Measurements from ENCODE around the gene C1orf21.

C1orf21 gene

DNA sequence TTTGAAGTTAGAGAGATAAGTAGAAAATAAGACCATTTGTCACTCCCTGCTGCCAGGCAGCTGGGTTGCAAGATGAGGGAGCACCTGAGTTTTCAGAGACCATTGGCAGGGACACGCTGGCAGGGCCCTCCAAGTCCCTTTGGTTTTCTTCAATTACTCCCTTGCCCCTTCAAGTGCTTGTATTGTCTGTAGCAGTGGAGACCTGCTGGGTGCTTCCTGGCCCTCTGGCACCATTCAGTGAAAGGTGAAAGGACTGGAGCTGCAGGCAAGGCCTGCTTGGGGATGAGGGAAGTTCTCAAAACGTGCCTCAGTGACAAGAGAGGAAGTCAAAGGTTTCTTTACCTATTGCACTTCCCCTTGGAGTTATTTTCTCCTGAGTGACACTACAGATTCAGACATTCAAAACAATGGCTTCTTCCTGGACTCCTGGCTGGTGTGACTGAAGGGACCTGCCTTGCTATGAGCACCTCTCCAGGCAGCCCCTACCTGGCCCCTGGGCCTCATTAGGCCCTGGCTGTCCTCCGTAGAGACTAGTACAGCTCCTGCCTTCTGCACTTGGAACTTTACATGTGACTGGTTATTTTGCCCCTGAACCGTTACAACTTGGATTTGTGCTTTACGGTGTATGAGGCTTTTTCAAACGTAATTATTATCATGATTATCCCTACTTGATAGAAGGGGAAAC, 100.1 kb downstream of the C1orf21 start:
- POLR2A ChIA-PET, result no interaction called here
- DNase-seq (ENCODE audit: extremely low spot score), result no peak
- no peak for TF ChIP-seq TARDBP (IDR thresholded peaks at IDR 0.05)
- no peak for TF ChIP-seq BHLHE40 (IDR thresholded peaks at IDR 0.05; ENCODE audit: borderline replicate concordance)
- no peak for TF ChIP-seq ARNT (IDR thresholded peaks at IDR 0.05)
- no peak for TF ChIP-seq SP1 (IDR thresholded peaks at IDR 0.05)
- no peak for TF ChIP-seq ZNF384 (IDR thresholded peaks at IDR 0.05)
- TF ChIP-seq SUZ12 (IDR thresholded peaks at IDR 0.05), result no peak
- TF ChIP-seq, protein P1, sequence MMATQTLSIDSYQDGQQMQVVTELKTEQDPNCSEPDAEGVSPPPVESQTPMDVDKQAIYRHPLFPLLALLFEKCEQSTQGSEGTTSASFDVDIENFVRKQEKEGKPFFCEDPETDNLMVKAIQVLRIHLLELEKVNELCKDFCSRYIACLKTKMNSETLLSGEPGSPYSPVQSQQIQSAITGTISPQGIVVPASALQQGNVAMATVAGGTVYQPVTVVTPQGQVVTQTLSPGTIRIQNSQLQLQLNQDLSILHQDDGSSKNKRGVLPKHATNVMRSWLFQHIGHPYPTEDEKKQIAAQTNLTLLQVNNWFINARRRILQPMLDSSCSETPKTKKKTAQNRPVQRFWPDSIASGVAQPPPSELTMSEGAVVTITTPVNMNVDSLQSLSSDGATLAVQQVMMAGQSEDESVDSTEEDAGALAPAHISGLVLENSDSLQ (IDR thresholded peaks at IDR 0.05), result no peak
- CTCF ChIA-PET, result no interaction called here

DNA sequence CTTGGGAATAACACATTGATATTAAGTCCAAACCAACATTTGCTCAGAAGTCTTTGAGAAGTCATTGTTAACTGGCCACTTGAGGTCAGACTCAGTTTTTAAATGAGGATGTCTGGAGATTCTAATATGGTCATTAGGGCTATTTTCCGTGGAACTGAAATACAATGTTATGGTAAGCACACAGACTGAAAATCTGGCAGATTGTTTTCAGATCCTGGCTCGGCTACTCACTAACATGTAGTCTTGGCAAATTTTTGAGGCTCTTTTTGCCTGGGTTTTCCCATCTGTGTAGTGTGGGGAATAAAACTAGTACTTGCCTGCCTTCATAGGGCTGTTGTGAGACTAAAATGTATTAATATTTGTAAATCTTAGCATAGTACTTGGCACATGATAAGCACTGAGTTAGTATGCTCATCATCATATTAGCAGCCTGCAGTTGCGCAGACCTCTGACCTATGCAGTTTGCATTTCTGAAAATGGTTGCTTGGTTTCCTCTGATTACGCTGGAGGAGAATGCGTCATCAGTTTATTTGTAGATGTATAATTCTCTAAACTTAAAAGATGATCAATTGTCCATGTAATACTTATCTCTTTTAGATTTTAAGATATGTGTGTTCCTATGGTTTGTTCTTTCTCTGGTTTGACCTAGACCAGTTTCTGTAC, 100.8 kb downstream of the C1orf21 start:
- CTCF ChIA-PET, result no interaction called here
- no peak for TF ChIP-seq LEF1 (IDR thresholded peaks at IDR 0.05; ENCODE audit: borderline replicate concordance)
- no peak for TF ChIP-seq CTBP1 (IDR thresholded peaks at IDR 0.05; ENCODE audit: borderline replicate concordance)
- TF ChIP-seq, protein P1 (IDR thresholded peaks at IDR 0.05), result no peak
- TF ChIP-seq ZNF384 (IDR thresholded peaks at IDR 0.05), result no peak
- no peak for TF ChIP-seq FOXM1 (IDR thresholded peaks at IDR 0.05; ENCODE audit: borderline replicate concordance)
- no peak for TF ChIP-seq FOXA1 (IDR thresholded peaks at IDR 0.05)
- no peak for TF ChIP-seq TARDBP (IDR thresholded peaks at IDR 0.05)
- no peak for TF ChIP-seq SUZ12 (IDR thresholded peaks at IDR 0.05)
- TF ChIP-seq HDGF (IDR thresholded peaks at IDR 0.05; ENCODE audit: borderline replicate concordance), result no peak
- no peak for TF ChIP-seq ELF4 (IDR thresholded peaks at IDR 0.05)
- DNase-seq (ENCODE audit: extremely low spot score), result no peak
- POLR2A ChIA-PET, result no interaction called here

DNA sequence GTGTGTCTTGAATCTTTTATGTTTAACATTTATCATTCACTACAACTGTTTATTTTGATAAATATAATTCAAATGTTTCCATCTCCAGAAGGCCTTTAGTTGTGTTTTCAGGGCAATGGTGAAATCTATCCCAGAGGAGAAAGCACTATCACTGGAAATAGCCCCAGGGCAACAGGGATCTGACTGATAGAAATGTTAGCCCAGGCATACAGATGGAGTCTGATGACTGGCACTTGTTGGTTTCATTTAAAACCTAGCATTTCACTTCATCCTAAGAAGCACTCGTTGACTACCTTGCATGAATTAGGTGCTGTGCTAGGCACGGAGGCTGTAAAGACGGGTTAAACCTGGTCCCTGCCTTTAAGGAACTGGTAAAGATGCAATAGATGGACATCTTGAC, 103.1 kb downstream of the C1orf21 start:
- POLR2A ChIA-PET, result no interaction called here
- TF ChIP-seq BHLHE40 (IDR thresholded peaks at IDR 0.05; ENCODE audit: borderline replicate concordance) (no peak), ELF4 (IDR thresholded peaks at IDR 0.05) (no peak), CTBP1 (IDR thresholded peaks at IDR 0.05; ENCODE audit: borderline replicate concordance) (no peak), FOXA1 (IDR thresholded peaks at IDR 0.05) (no peak), FOXK2 (IDR thresholded peaks at IDR 0.05) (no peak), ARNT (IDR thresholded peaks at IDR 0.05) (no peak), NFRKB (IDR thresholded peaks at IDR 0.05) (no peak), SUZ12 (IDR thresholded peaks at IDR 0.05) (no peak), SP1 (IDR thresholded peaks at IDR 0.05) (no peak), TARDBP (IDR thresholded peaks at IDR 0.05) (no peak), ZNF384 (IDR thresholded peaks at IDR 0.05) (no peak), LEF1 (IDR thresholded peaks at IDR 0.05; ENCODE audit: borderline replicate concordance) (no peak), FOXM1 (IDR thresholded peaks at IDR 0.05; ENCODE audit: borderline replicate concordance) (no peak), HDGF (IDR thresholded peaks at IDR 0.05; ENCODE audit: borderline replicate concordance) (no peak), L3MBTL2 (conservative IDR thresholded peaks at IDR 0.05) (no peak)
- TF ChIP-seq, protein P1 (IDR thresholded peaks at IDR 0.05), result no peak
- CTCF ChIA-PET, result no interaction called here
- DNase-seq (ENCODE audit: extremely low spot score), result no peak

DNA sequence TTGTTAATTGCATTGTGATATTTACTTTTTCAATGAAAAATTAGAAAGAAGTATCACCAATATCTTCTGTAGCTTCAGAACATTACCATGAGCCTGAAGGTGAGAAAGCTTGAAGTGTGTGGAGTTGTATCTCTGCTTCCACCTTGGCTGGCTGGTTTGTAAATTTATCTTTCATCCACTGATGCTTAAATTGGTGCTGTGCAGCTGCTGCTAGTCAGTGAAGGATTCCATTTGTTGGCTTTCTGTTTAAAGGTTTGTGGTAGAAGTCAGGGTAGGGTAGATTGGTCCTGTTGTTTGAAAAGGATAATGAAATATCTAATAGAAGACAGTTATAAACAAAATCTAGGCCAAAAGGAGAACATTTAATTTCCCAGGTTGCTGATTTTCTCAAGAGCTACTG, 105.7 kb downstream of the C1orf21 start:
- no peak for TF ChIP-seq ELF4 (IDR thresholded peaks at IDR 0.05)
- no peak for TF ChIP-seq SUZ12 (IDR thresholded peaks at IDR 0.05)
- no peak for TF ChIP-seq L3MBTL2 (conservative IDR thresholded peaks at IDR 0.05)
- TF ChIP-seq FOXA1 (IDR thresholded peaks at IDR 0.05), result no peak
- ChIA-PET CTCF (interaction anchor here (1.1 kb wide), 1 partner anchor 44 kb away, joined by 3 read pairs; no protein-coding TSS in a partner anchor), POLR2A (no interaction called here)
- no peak for DNase-seq (ENCODE audit: extremely low spot score)

DNA sequence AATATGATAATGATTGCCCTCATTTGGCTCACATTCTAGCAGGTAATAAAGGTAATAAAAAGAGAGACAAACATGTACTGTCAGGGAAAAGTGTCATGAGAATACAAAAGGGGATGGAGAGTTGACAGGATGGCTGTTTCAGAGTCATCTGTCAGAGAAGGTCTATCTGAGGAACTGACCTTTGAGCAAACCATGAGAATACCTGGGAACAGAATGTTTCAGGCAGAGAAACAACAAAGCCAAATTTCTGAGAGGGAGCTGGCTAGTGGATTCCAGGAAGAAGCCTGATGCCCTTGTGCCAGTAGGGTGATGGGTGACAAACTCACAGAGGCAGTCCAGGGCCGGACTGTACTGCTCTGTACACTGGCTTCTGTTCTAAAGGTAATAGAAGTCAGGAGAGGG, 107.2 kb downstream of the C1orf21 start:
- ChIA-PET POLR2A (no interaction called here), CTCF (no interaction called here)
- no peak for TF ChIP-seq SUZ12 (IDR thresholded peaks at IDR 0.05)
- TF ChIP-seq FOXA1 (IDR thresholded peaks at IDR 0.05), result no peak
- no peak for TF ChIP-seq L3MBTL2 (conservative IDR thresholded peaks at IDR 0.05)
- TF ChIP-seq HDGF (IDR thresholded peaks at IDR 0.05; ENCODE audit: borderline replicate concordance), result no peak
- TF ChIP-seq ZNF384 (IDR thresholded peaks at IDR 0.05), result no peak
- TF ChIP-seq BHLHE40 (IDR thresholded peaks at IDR 0.05; ENCODE audit: borderline replicate concordance), result no peak
- no peak for TF ChIP-seq FOXM1 (IDR thresholded peaks at IDR 0.05; ENCODE audit: borderline replicate concordance)
- TF ChIP-seq FOXK2 (IDR thresholded peaks at IDR 0.05), result no peak
- no peak for TF ChIP-seq CTBP1 (IDR thresholded peaks at IDR 0.05; ENCODE audit: borderline replicate concordance)
- no peak for DNase-seq (ENCODE audit: extremely low spot score)

DNA sequence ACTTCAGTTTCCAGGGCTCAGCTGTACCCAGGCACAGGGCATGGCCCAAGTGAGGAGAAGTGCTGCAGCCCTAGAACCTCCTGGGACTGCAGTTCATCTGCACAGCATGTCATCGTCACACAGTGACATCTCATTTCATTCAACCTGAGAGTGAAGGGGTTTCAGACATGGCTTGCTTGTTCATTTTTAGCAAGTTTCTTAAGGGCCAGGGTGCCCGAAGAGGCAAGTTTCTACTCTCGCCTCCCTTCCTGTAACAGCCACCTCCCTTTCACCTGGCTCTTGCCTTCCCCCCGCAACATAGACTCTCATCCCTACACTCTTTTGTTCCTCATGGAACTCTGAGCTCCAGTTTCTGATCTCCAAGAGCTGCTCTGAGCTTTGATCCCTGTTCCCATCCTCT, 108.1 kb downstream of the C1orf21 start:
- no peak for DNase-seq (ENCODE audit: extremely low spot score)
- TF ChIP-seq NFRKB (IDR thresholded peaks at IDR 0.05) (no peak), TARDBP (IDR thresholded peaks at IDR 0.05) (no peak), L3MBTL2 (conservative IDR thresholded peaks at IDR 0.05) (no peak), FOXK2 (IDR thresholded peaks at IDR 0.05) (no peak), FOXA1 (IDR thresholded peaks at IDR 0.05) (no peak)
- ChIA-PET POLR2A (no interaction called here), CTCF (no interaction called here)

Measured in HEK293T (cell line).